Measurements from ENCODE around the gene LAIR1.

LAIR1 gene

GRCh38 chr19:54312436-54313377 is 52.0 kb downstream of the LAIR1 start, which contains the start of gene LILRA5:
TSS of gene LILRA5 (minus strand) at chr19:54313166. CDS start at chr19:54313019, 147 bp downstream.
- no peaks in the 10 kb centered on the region for H3K36me3 ChIP-seq (ENCODE audit: insufficient read depth, low read length)
- no peak within 1 kb of the TSS for H2AFZ ChIP-seq (ENCODE audit: low read length)
- no peaks in the 10 kb centered on the region for H3K9me2 ChIP-seq (ENCODE audit: low read depth, low read length)
- no peaks in the 10 kb centered on the region for H3K79me2 ChIP-seq (ENCODE audit: insufficient read depth, low read length)
- no peak within 1 kb of the TSS for H3K4me2 ChIP-seq (ENCODE audit: low read length)
- no peak within 1 kb of the TSS for H3K4me3 ChIP-seq (ENCODE audit: low read depth, low read length, poor library complexity, severe bottlenecking)
- H3K9ac ChIP-seq (ENCODE audit: low read length), result no peak within 1 kb of the TSS
- H3K27me3 ChIP-seq (ENCODE audit: insufficient read depth, low read length), result no peaks in the 10 kb centered on the region
- H4K20me1 ChIP-seq (ENCODE audit: insufficient read depth, low read length), result no peaks in the 10 kb centered on the region
- no peak for TF ChIP-seq EZH2 (IDR thresholded peaks at IDR 0.05; ENCODE audit: borderline replicate concordance, low read length)
- no peak for TF ChIP-seq CTCF (IDR thresholded peaks at IDR 0.05; ENCODE audit: low read length)
- H3K27ac ChIP-seq (ENCODE audit: low read depth, low read length, poor library complexity, severe bottlenecking), result no peak within 1 kb of the TSS
- no peaks in the 10 kb centered on the region for H3K9me3 ChIP-seq (ENCODE audit: low read length)
- no peaks in the 10 kb centered on the region for H3K4me1 ChIP-seq (ENCODE audit: insufficient read depth, low read length, severe bottlenecking)
- no peaks in the 10 kb centered on the region for H3F3A ChIP-seq (ENCODE audit: insufficient read depth, low read length)

GRCh38 chr19:54312011-54312410 is 52.7 kb downstream of the LAIR1 start:
- Histone ChIP-seq H4K20me1 (ENCODE audit: insufficient read depth, low read length) (no peaks in the 10 kb centered on the region), H3K79me2 (ENCODE audit: insufficient read depth, low read length) (no peaks in the 10 kb centered on the region), H3K9ac (ENCODE audit: low read length) (no peak overlapping the region), H3K27me3 (ENCODE audit: insufficient read depth, low read length) (no peaks in the 10 kb centered on the region), H3K4me3 (ENCODE audit: low read depth, low read length, poor library complexity, severe bottlenecking) (no peak overlapping the region), H3F3A (ENCODE audit: insufficient read depth, low read length) (no peaks in the 10 kb centered on the region), H3K4me1 (ENCODE audit: insufficient read depth, low read length, severe bottlenecking) (no peaks in the 10 kb centered on the region), H3K9me2 (ENCODE audit: low read depth, low read length) (no peaks in the 10 kb centered on the region), H2AFZ (ENCODE audit: low read length) (no peak overlapping the region), H3K4me2 (ENCODE audit: low read length) (no peak overlapping the region), H3K27ac (ENCODE audit: low read depth, low read length, poor library complexity, severe bottlenecking) (no peak overlapping the region), H3K36me3 (ENCODE audit: insufficient read depth, low read length) (no peaks in the 10 kb centered on the region), H3K9me3 (ENCODE audit: low read length) (no peaks in the 10 kb centered on the region)
- TF ChIP-seq CTCF (IDR thresholded peaks at IDR 0.05; ENCODE audit: low read length), result no peak
- no peak for TF ChIP-seq EZH2 (IDR thresholded peaks at IDR 0.05; ENCODE audit: borderline replicate concordance, low read length)

- Histone ChIP-seq H3K27me3 (ENCODE audit: insufficient read depth, low read length) (no peaks in the 10 kb centered on the region), H3K9me2 (ENCODE audit: low read depth, low read length) (no peaks in the 10 kb centered on the region)
- TF ChIP-seq EZH2 (IDR thresholded peaks at IDR 0.05; ENCODE audit: borderline replicate concordance, low read length) (no peak), CTCF (IDR thresholded peaks at IDR 0.05; ENCODE audit: low read length) (no peak)
These were observed 53.2 kb downstream of the LAIR1 start for GRCh38 chr19:54311486-54311885.

More at GRCh38 chr19:54311486-54311885, 53.2 kb downstream of the LAIR1 start:
- no peaks in the 10 kb centered on the region for H3K79me2 ChIP-seq (ENCODE audit: insufficient read depth, low read length)
- no peaks in the 10 kb centered on the region for H3F3A ChIP-seq (ENCODE audit: insufficient read depth, low read length)
- no peak overlapping the region for H2AFZ ChIP-seq (ENCODE audit: low read length)
- H3K4me1 ChIP-seq (ENCODE audit: insufficient read depth, low read length, severe bottlenecking), result no peaks in the 10 kb centered on the region
- no peak overlapping the region for H3K4me3 ChIP-seq (ENCODE audit: low read depth, low read length, poor library complexity, severe bottlenecking)
- H3K4me2 ChIP-seq (ENCODE audit: low read length), result no peak overlapping the region
- H4K20me1 ChIP-seq (ENCODE audit: insufficient read depth, low read length), result no peaks in the 10 kb centered on the region
- no peaks in the 10 kb centered on the region for H3K36me3 ChIP-seq (ENCODE audit: insufficient read depth, low read length)
- H3K9me3 ChIP-seq (ENCODE audit: low read length), result no peaks in the 10 kb centered on the region
- no peak overlapping the region for H3K27ac ChIP-seq (ENCODE audit: low read depth, low read length, poor library complexity, severe bottlenecking)
- H3K9ac ChIP-seq (ENCODE audit: low read length), result no peak overlapping the region
